ENCODE data around the gene ASB3.

GRCh38 chr2:53660886-53661285, 125.9 kb downstream of the ASB3 start:
- TF ChIP-seq SIN3A (IDR thresholded peaks at IDR 0.05; ENCODE audit: borderline replicate concordance, insufficient read depth, low read depth, low read length) (no peak), CTCF (IDR thresholded peaks at IDR 0.05) (no peak)

Data from Panc1 (cell line).